COLO829 (cell line): ENCODE data around the gene SLC12A3.
"Not testable (repeated sequence)": the region's sequence is repeated elsewhere in the genome, so short reads cannot be mapped to it uniquely, and the experiment has no call there.

Experiments
- DNase-seq: peaks from one replicate; pipeline ENCODE4 v3.0.0; 2012; ENCODE audit warnings: low spot score

Gene SLC12A3

GRCh38 chr16:56869513-56870275 is 4.7 kb downstream of the SLC12A3 start:
- no peak for DNase-seq

- no peak for DNase-seq
Measured at GRCh38 chr16:56870276-56870888, 5.4 kb downstream of the SLC12A3 start.

DNA sequence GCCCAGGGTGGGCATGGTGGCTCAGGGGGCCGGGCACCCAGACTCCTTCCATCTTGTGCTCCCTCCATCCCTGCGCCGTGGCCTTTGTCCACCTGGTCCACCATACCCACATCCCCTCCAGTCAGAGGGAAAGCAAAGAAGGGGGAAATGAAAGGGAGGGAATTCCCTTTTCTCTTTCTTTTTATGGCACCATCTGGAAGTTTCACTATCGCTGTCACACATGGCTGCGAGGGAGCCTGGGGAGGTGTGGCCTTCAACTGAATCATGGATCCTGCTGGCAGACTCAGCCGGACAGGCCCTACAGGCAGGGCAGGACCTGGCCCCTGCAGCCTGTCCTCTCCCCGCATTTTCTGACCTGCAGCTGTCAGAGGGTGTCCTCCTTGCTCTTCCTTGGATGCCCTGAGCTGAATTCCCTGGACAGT is 6.2 kb downstream of the SLC12A3 start:
- DNase-seq: no peak

DNA sequence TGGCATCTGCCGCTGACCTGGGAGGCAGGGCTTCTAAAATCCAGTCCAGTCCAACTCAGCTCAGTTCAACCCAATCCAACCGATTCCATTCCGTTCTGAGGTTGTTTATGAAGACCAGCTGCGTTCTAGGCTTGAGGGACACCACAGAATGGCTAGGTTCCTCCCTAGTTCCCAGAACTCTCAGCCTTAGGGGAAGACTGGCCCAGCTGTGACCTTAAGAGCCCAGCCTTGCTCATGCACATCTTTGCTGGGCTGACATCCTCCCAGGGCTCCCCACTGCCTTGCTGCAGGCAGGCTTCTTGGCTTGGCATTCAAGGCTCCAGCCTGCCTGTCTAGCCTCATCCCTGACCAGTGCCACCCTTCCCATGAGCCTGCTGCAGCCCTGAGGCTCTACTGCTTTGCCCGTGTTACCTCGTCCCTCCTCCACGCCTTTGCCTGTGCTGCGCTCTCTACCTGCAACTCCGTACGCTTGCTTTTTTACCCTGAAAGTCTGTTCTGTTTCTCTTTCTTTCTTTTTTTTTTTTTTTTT is 7.9 kb downstream of the SLC12A3 start:
- no peak for DNase-seq

GRCh38 chr16:56874800-56875199 is 9.8 kb downstream of the SLC12A3 start:
- no peak for DNase-seq

DNA sequence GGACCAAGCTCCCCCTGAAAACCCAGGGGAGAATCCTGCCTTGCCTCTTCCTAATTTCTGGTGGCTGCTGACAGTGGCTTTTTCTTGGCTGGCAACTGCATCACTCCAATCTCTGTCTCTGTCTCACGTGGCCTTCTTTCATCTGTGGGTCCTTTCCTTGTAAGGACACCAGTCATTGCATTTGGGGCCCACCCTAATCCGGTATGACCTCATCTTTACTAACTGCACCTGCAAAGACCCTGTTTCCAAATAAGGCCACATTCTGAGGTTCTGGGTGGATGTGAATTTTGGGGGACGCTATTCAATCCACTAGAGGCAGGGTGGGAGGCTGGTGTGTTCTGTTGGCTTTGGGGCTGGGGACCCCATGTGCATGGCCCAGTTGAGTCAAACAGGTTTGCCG is 11.0 kb downstream of the SLC12A3 start:
- no peak for DNase-seq

DNA sequence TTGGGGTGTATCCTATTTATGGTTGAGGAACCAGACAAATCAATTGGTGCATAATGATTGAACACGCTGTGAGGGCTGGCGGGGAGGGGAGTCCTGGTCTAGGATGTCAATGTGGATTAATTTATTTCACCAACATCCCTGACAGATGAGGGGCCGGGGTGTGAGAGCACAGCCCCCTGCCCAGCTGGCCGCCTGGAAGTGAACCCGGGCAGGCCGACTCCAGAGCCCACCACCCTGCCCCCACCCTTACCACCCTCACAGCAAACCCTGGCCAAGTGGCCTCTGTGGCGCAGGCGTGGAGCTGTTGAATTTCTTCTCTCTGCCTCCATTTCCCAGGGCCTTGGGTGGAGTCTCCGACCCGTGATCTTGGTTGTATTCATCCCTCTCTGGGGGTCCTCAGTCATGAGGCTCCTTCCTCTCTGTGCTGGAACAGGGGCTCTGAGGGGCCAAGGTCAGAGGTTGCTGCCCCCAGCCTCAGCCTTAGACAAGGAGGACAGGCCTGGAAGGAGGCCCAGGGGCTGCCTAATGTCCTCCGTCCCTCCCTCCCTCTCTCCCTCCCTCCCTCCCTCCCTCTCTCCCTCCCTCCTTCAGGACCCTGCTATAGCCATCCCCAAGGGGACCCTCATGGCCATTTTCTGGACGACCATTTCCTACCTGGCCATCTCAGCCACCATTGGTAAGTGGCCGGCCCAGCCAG is 12.6 kb downstream of the SLC12A3 start:
- no peak for DNase-seq

DNA sequence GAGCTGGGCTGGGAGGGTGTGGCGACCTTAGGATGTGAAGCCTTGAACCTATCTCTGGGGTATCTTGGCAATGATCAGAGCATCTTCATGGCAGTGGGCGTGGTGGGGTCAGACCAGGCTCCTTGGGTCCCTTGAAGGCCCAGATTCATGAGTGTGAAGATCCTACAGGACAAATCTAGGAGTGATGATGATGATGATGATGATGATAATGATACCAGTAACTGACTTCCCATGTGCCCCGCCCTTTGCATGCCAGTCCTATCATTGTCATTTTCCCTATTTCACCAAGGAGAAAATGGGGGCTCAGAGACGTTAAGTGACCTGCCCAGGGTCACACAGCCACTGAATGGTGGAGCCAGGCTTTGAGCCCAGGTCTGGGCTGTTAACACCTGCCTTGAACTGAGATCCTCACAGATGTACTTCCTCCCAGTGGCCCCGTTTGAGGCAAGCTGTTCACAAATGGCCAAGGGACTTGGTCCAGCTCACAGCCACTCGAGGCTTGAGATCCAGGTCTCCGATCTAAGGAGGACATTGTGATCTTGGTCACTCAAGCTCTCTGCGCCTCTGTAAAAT is 13.4 kb downstream of the SLC12A3 start:
- DNase-seq: no peak

DNA sequence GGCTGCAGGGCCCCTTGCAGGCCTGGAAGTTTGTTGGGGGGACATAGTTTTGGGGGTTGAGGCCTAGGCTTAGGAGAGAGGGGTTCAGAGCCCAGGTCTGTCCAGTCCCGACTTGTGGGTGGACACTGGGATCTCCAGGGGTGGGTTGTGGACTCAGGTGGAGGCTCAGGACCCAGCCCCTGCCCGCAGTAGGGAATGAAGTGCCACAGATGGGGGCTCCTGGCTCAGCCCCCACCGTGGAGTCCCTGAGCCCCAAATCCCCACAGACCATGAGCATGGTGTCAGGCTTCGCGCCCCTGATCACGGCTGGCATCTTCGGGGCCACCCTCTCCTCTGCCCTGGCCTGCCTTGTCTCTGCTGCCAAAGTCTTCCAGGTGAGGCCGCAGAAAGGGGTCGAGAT is 14.3 kb downstream of the SLC12A3 start:
- no peak for DNase-seq

- no peak for DNase-seq
Measured at GRCh38 chr16:56880176-56880575, 15.2 kb downstream of the SLC12A3 start.

DNA sequence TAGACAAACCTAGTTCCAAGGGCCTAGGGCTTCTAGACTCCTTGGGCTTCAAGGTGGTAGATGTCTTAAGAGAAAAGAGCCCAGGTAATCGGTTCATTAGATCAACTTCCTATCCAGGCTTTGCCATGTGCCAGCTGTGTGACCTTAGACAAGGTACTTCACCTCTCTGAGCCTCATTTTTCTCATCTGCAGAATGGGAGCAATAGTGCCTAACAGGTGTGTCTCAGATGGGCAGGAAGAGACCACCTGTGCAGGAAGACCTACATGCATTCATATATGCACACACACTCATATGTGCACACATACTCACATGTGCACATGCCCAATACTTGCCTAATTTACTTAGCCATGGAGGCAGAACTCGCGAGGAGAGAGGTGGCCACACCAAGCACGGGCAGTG is 15.7 kb downstream of the SLC12A3 start:
- no peak for DNase-seq

GRCh38 chr16:56882077-56882800 is 17.2 kb downstream of the SLC12A3 start:
- no peak for DNase-seq

GRCh38 chr16:56883586-56883985 is 18.6 kb downstream of the SLC12A3 start:
- DNase-seq: no peak

DNA sequence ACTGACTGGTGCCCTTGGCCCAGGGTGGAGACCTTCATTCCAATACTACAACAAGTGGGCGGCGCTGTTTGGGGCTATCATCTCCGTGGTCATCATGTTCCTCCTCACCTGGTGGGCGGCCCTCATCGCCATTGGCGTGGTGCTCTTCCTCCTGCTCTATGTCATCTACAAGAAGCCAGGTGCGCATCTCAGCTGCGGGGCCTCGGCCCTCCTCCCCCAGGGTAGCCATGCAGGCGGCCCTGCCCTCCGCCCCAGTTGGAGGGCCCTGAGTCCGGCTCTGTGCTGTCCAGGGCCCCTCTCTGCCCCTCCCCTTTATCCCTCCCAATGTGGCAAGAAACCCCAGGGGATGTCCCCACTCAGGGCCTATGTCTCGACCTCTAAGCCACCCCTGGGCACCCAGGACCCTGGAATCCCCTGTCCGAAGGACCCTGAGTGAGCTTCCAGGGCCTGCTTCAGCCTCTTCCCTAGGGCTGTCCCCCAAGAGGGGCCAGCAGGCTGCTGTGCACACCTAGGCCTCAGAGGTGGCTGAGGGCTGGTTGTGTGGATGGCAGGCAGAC is 19.1 kb downstream of the SLC12A3 start:
- no peak for DNase-seq

GRCh38 chr16:56884929-56885328 is 19.9 kb downstream of the SLC12A3 start:
- not testable (repeated sequence) for DNase-seq

- DNase-seq: no peak
Measured at GRCh38 chr16:56885446-56886162, 20.6 kb downstream of the SLC12A3 start.

- no peak for DNase-seq
Measured at GRCh38 chr16:56886296-56886695, 21.3 kb downstream of the SLC12A3 start.

DNA sequence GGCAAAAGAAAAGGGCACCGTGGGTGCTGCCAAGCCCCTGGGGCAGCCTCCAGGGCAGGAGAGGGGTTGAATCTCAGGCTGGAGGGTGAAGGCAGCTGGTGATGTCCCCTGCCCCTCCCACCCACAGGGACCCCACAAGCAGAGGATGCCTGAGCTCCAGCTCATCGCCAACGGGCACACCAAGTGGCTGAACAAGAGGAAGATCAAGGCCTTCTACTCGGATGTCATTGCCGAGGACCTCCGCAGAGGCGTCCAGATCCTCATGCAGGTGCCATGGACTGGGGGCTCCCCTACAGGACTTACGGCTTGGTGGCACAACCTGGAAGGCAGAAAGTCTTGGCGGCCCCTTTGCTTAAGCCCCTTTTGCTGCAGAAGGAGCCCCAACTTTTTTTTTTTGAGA is 21.8 kb downstream of the SLC12A3 start:
- DNase-seq: no peak

DNA sequence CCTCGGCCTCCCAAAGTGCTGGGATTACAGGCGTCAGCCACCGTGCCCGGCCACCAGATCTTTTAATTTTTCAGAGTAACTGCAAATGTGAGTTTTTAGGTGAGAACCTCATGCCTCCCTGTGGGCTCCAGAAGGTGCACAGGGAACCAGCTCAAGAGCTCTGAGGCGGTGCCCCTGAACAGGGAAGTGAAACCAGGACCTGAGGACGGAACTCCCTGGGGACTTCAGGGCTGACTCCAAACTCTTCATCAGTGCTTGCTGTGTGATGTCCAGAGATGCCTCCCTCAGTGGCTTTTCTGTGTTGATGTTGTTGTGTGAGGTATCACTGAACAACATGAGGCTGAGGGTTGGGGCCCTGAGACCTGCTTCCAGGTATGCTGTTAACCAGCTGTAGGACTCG is 23.8 kb downstream of the SLC12A3 start:
- DNase-seq: no peak

DNA sequence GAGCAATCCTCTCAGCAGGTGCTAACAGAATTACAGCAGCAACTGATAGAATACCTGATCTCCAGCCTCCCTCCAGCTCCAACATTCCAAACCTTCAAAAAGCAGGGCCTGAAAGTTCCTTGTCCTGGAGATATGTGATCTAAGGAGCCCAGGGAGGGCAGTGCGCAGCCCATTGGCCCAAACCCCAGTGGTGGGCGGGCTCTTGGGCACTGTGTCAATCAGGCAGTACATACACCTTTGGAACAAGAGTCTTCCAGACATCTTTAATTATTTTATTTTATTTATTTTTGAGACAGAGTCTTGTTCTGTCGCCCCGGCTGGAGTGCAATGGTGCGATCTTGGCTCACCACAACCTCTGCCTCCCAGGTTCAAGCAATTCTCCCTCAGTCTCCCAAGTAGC is 24.2 kb downstream of the SLC12A3 start:
- DNase-seq: no peak

- DNase-seq: no peak
Measured at GRCh38 chr16:56891685-56892084, 26.7 kb downstream of the SLC12A3 start.
